ENCODE data around the gene MSRB2. TPM values are rescaled to one million over a fixed set of nuclear protein-coding genes. Genes with fewer than 3 reads are reported as not detected.
"Not testable (repeated sequence)": the region's sequence is repeated elsewhere in the genome, so short reads cannot be mapped to it uniquely, and the experiment has no call there.

MSRB2 gene
- total RNA-seq, 1 donor from 2014 or later: 20.4 TPM

- no peak for DNase-seq (ENCODE audit: low spot score in 2 of 2)
- no peak for FAIRE-seq
These were observed 26.2 kb upstream of the MSRB2 start for GRCh38 chr10:23069019-23069815.

GRCh38 chr10:23070092-23070912 is 25.1 kb upstream of the MSRB2 start:
- FAIRE-seq; DNase-seq (ENCODE audit: low spot score in 2 of 2): not testable (repeated sequence)

GRCh38 chr10:23070913-23071218 is 24.5 kb upstream of the MSRB2 start:
- no peak for FAIRE-seq
- DNase-seq (ENCODE audit: low spot score in 2 of 2): no peak

- not testable (repeated sequence) for DNase-seq (ENCODE audit: low spot score in 2 of 2); FAIRE-seq
These were observed 22.8 kb upstream of the MSRB2 start for GRCh38 chr10:23072593-23072992.

- no peak for FAIRE-seq
- DNase-seq (ENCODE audit: low spot score in 2 of 2): no peak
These were observed 21.9 kb upstream of the MSRB2 start for GRCh38 chr10:23073527-23073926.

- DNase-seq (ENCODE audit: low spot score in 2 of 2) (no peak), FAIRE-seq (no peak)
These were observed 19.7 kb upstream of the MSRB2 start for GRCh38 chr10:23075672-23076071.

- DNase-seq (ENCODE audit: low spot score in 2 of 2) (no peak), FAIRE-seq (no peak)
These were observed 17.3 kb upstream of the MSRB2 start for GRCh38 chr10:23078114-23078513.

GRCh38 chr10:23079700-23080099 is 15.7 kb upstream of the MSRB2 start:
- FAIRE-seq (no peak), DNase-seq (ENCODE audit: low spot score in 2 of 2) (no peak)

- FAIRE-seq: no peak
These were observed 15.1 kb upstream of the MSRB2 start for GRCh38 chr10:23080262-23080661.

GRCh38 chr10:23081221-23081750 is 14.1 kb upstream of the MSRB2 start:
- no peak for DNase-seq (ENCODE audit: low spot score in 2 of 2)
- FAIRE-seq: no peak

More at GRCh38 chr10:23080262-23080661, 15.1 kb upstream of the MSRB2 start:
- no peak for DNase-seq (ENCODE audit: low spot score in 2 of 2)

- DNase-seq (ENCODE audit: low spot score in 2 of 2): no peak
- no peak for FAIRE-seq
These were observed 13.5 kb upstream of the MSRB2 start for GRCh38 chr10:23081891-23082290.

GRCh38 chr10:23088609-23089008 is 6.8 kb upstream of the MSRB2 start:
- FAIRE-seq (no peak), DNase-seq (ENCODE audit: low spot score in 2 of 2) (no peak)

- FAIRE-seq: no peak
- peak in 1 of 2 donors; percentile 15 for DNase-seq (ENCODE audit: low spot score in 2 of 2)
These were observed 484 bp upstream of the MSRB2 start for GRCh38 chr10:23094786-23095403.

- FAIRE-seq: no peak
- DNase-seq (ENCODE audit: low spot score in 2 of 2): peak; percentile 33 to 36
These were observed 805 bp downstream of the MSRB2 start for GRCh38 chr10:23095966-23096801.

- no peak for FAIRE-seq
- no peak for DNase-seq (ENCODE audit: low spot score in 2 of 2)
These were observed 1.6 kb downstream of the MSRB2 start for GRCh38 chr10:23096802-23097549.

- FAIRE-seq: no peak
These were observed 3.7 kb downstream of the MSRB2 start for GRCh38 chr10:23099079-23099478.

GRCh38 chr10:23099816-23100215 is 4.4 kb downstream of the MSRB2 start:
- FAIRE-seq (no peak), DNase-seq (ENCODE audit: low spot score in 2 of 2) (no peak)

More at GRCh38 chr10:23099079-23099478, 3.7 kb downstream of the MSRB2 start:
- no peak for DNase-seq (ENCODE audit: low spot score in 2 of 2)

GRCh38 chr10:23100331-23101030 is 5.1 kb downstream of the MSRB2 start:
- FAIRE-seq (no peak), DNase-seq (ENCODE audit: low spot score in 2 of 2) (no peak)

All from frontal cortex (tissue), 4 donors.